GM12878 (cell line): ENCODE results near the gene GPSM1. TPM values are rescaled to one million over a fixed set of nuclear protein-coding genes. Genes with fewer than 3 reads are reported as not detected.

Experiments
- ATAC-seq: fragments of 200-7000 bp; cut with Tn5 transposase; 3 replicates; pipeline ENCODE4 v1.9.1; 2020; ENCODE audit warnings: mild to moderate bottlenecking, moderate library complexity
- BruUV-seq: library from RNA; stranded (reverse); fragments of 400-500 nt; replicated peaks from 2 replicates; lab custom pipeline; 2021; lab: Mats Ljungman, UMichigan
- CTCF ChIA-PET: fragments of 300-600 bp; sonication (Branson Sonifier 250); formaldehyde crosslinking; extraction: SDS; loops from one replicate; lab custom pipeline; 2021; ENCODE audit warnings: inconsistent platforms; lab: Yijun Ruan, JAX
- POLR2A ChIA-PET: fragments of 350-600 bp; formaldehyde crosslinking; extraction: SDS; loops from one replicate; lab custom pipeline; 2021; ENCODE audit warnings: inconsistent platforms; lab: Charles Lee
- RAD21 ChIA-PET: fragments of 300-600 bp; sonication (Branson Sonifier 250); formaldehyde crosslinking; loops from one replicate; lab custom pipeline; 2023; ENCODE audit warnings: antibody characterized with exemption; ENCODE audit not compliant: unreplicated experiment; lab: Charles Lee
- SMC1A ChIA-PET: fragments of 300-600 bp; sonication (Branson Sonifier 250); formaldehyde crosslinking; loops from one replicate; lab custom pipeline; 2023; ENCODE audit not compliant: unreplicated experiment, uncharacterized antibody; lab: Charles Lee
- DNase-seq: peaks from one replicate; pipeline ENCODE4 v3.0.0-alpha.2; 2011; ENCODE audit warnings: low read depth, low spot score
- FAIRE-seq: peaks from 3 replicates; lab custom pipeline; 2011; peaks lifted over from hg19 to GRCh38; lab: Jason Lieb, UNC
- H2AFZ ChIP-seq: 2 replicates; pipeline ENCODE4 v1.6.0; 2011; ENCODE audit warnings: low read depth, low read length, control low read depth; ENCODE audit not compliant: control insufficient read depth
- H3K27ac ChIP-seq: 2 replicates; pipeline ENCODE4 v1.5.1; 2011; ENCODE audit warnings: control low read depth; ENCODE audit not compliant: control insufficient read depth, insufficient read depth
- H3K27me3 ChIP-seq, 2 experiments: replicated peaks in 1 of 2; 2 replicates each; pipeline versions ENCODE4 v1.6.0 to v1.6.1; 2011; ENCODE audit warnings: low read length in 1 of 2; ENCODE audit not compliant: control insufficient read depth in 2 of 2, insufficient read depth in 2 of 2
- H3K36me3 ChIP-seq, 2 experiments: 2 replicates each; pipeline ENCODE4 v1.5.1; 2011; ENCODE audit warnings: low read length in 1 of 2; ENCODE audit not compliant: control insufficient read depth in 2 of 2, insufficient read depth in 2 of 2
- H3K4me1 ChIP-seq: 2 replicates; pipeline ENCODE4 v1.6.1; 2011; ENCODE audit warnings: mild to moderate bottlenecking, low read length, moderate library complexity, mixed read lengths; ENCODE audit not compliant: control insufficient read depth, insufficient read depth
- H3K4me2 ChIP-seq: 2 replicates; pipeline ENCODE4 v1.6.0; 2011; ENCODE audit warnings: control low read depth; ENCODE audit not compliant: control insufficient read depth, insufficient read depth
- H3K4me3 ChIP-seq: fragments of 200-600 bp; sonication (generic); 2 replicates; pipeline ENCODE4 v1.5.1; 2016
- H3K79me2 ChIP-seq: 2 replicates; pipeline ENCODE4 v1.6.0; 2011; ENCODE audit warnings: low read length; ENCODE audit not compliant: control insufficient read depth, insufficient read depth
- H3K9ac ChIP-seq: 2 replicates; pipeline ENCODE4 v1.8.0; 2011; ENCODE audit warnings: low read length, control low read depth, mixed read lengths; ENCODE audit not compliant: control insufficient read depth, insufficient read depth
- H3K9me3 ChIP-seq: replicated peaks from 3 replicates; pipeline ENCODE4 v1.5.1; 2011; ENCODE audit warnings: mild to moderate bottlenecking, low read length; ENCODE audit not compliant: control insufficient read depth, insufficient read depth
- H4K20me1 ChIP-seq: 2 replicates; pipeline ENCODE4 v1.6.0; 2011; ENCODE audit not compliant: control insufficient read depth, insufficient read depth
- CHD1 ChIP-seq: IDR thresholded peaks from 2 replicates; pipeline ENCODE4 v1.6.1; 2012; ENCODE audit warnings: low read depth, low read length, improper control_type of control experiment
- CHD2 ChIP-seq: IDR thresholded peaks from 2 replicates; pipeline ENCODE4 v1.6.1; 2011; ENCODE audit warnings: low read depth, low read length, improper control_type of control experiment, borderline replicate concordance
- KAT2A ChIP-seq: conservative IDR thresholded peaks from 2 replicates; pipeline ENCODE4 v1.6.1; 2011; ENCODE audit warnings: low read depth, low read length; ENCODE audit not compliant: control insufficient read depth
- SIN3A ChIP-seq: IDR thresholded peaks from 2 replicates; pipeline ENCODE4 v1.6.1; 2012; ENCODE audit warnings: low read depth, low read length, improper control_type of control experiment
- SREBF2 ChIP-seq: IDR thresholded peaks from 2 replicates; pipeline ENCODE4 v1.6.1; 2012; ENCODE audit warnings: mild to moderate bottlenecking, low read length
- STAT1 ChIP-seq: fragments of 450-650 bp; conservative IDR thresholded peaks from 2 replicates; pipeline ENCODE4 v1.6.1; 2014; ENCODE audit warnings: antibody characterized with exemption, mild to moderate bottlenecking
- WGBS: methylation state at CpG from one replicate; pipeline ENCODE4 v1.1.6; 2016; ENCODE audit warnings: low lambda C conversion rate; ENCODE audit not compliant: insufficient replicate concordance, insufficient coverage; ENCODE audit errors: missing lambda C conversion rate; 5-methylcytosine and 5-hydroxymethylcytosine counted together
- in situ Hi-C: fragments of 300-500 bp; cut with MboI; formaldehyde crosslinking; loops from 9 replicates; pipeline ENCODE4 v1.14.3; 2018; ENCODE audit warnings: mixed read lengths
- intact Hi-C: fragments of 100-400 bp; cut with micrococcal nuclease; formaldehyde crosslinking; loops from one replicate; pipeline ENCODE4 v1.14.2; 2022; ENCODE audit not compliant: unreplicated experiment
- polyA plus RNA-seq, 11 experiments: library from polyadenylated mRNA; depleted of rRNA in 4 of 11; unstranded in 6 of 11; stranded (reverse) in 5 of 11; fragments of >200 nt; fragmentation: Nextera tagmentation in 4 of 11; fragmentation: Illumina TruSeq in 1 of 11; extraction: Ambion mirVana in 4 of 11; extraction: Trizol in 1 of 11; gene quantifications; 1 replicate in 1 of 11; 2 replicates in 10 of 11; pipeline versions ENCODE4 v1.2.1 to v1.2.3, GENCODE V29; 2011 to 2016; ENCODE audit warnings: inconsistent platforms in 2 of 11, missing spikeins in 2 of 11, low read depth in 1 of 11
- total RNA-seq, 4 experiments: library from RNA; depleted of rRNA in 3 of 4; stranded (reverse); fragments of >200 nt in 3 of 4; fragmentation: Illumina TruSeq in 1 of 4; extraction: Trizol in 1 of 4; gene quantifications; 2 replicates each; pipeline versions ENCODE4 v1.2.1 to v1.2.3, GENCODE V29; 2013 to 2021
- TF ChIP-seq, protein P1 (sequence below): fragments of 450-650 bp; IDR thresholded peaks from 2 replicates; pipeline ENCODE4 v1.6.1; 2016; ENCODE audit warnings: mild to moderate bottlenecking, moderate library complexity, borderline replicate concordance
- TF ChIP-seq, protein P2 (sequence below): IDR thresholded peaks from 2 replicates; pipeline ENCODE4 v1.6.1; 2012; ENCODE audit warnings: low read depth, low read length, improper control_type of control experiment

The GPSM1 gene
- total and polyA plus RNA-seq, 10 of the 15 experiments (the other 5 are each of a cell fraction or from before 2014, with no cell fraction given): 0.04 to 0.10 (median 0.10) TPM; not detected in 7

DNA sequence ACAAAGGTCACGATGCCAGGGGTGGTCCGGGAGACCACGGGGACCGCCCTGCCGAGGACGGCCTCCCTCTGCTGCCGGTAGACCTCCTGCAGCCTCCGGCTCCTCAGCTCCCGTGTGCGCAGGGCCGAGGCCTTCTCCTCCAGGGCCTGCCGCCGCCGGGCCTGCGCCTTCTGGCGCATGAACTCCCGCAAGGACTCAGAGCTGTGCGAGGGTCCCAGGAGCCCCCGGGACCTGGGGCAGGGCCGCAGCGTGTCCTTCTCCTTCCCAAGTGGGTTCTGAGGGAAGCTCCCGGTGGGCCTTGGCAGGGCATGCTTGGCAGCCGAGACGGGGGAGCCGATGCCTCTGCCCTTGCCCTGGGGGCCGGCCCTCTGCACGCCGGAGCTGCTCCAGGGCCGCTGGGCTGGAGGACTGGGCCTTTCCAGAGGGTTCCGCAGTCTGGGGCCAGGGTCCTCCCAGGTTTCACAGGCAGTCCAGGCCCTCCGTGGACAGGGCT lies 36.8 kb upstream of the GPSM1 start:
- Histone ChIP-seq H3K4me1 (no peaks in the 10 kb centered on the region), H3K27me3 (no peaks in the 10 kb centered on the region), H3K79me2 (no peaks in the 10 kb centered on the region), H3K9me3 (no peaks in the 10 kb centered on the region; the same call in 2 of the 3 replicates), H4K20me1 (no peaks in the 10 kb centered on the region), H3K36me3 (no peaks in the 10 kb centered on the region), H3K27ac (no peak overlapping the region), H3K4me3 (no peak overlapping the region), H2AFZ (no peak overlapping the region), H3K4me2 (no peak overlapping the region), H3K9ac (no peak overlapping the region)
- FAIRE-seq (no peak), DNase-seq (no peak), ATAC-seq (no peak)
- CTCF ChIA-PET: interaction anchor here (0.6 to 0.8 kb wide), 2 partner anchors 122 to 201 kb away, joined by 3 read pairs; no protein-coding TSS in a partner anchor
- no peak for TF ChIP-seq KAT2A
- TF ChIP-seq, protein P1, sequence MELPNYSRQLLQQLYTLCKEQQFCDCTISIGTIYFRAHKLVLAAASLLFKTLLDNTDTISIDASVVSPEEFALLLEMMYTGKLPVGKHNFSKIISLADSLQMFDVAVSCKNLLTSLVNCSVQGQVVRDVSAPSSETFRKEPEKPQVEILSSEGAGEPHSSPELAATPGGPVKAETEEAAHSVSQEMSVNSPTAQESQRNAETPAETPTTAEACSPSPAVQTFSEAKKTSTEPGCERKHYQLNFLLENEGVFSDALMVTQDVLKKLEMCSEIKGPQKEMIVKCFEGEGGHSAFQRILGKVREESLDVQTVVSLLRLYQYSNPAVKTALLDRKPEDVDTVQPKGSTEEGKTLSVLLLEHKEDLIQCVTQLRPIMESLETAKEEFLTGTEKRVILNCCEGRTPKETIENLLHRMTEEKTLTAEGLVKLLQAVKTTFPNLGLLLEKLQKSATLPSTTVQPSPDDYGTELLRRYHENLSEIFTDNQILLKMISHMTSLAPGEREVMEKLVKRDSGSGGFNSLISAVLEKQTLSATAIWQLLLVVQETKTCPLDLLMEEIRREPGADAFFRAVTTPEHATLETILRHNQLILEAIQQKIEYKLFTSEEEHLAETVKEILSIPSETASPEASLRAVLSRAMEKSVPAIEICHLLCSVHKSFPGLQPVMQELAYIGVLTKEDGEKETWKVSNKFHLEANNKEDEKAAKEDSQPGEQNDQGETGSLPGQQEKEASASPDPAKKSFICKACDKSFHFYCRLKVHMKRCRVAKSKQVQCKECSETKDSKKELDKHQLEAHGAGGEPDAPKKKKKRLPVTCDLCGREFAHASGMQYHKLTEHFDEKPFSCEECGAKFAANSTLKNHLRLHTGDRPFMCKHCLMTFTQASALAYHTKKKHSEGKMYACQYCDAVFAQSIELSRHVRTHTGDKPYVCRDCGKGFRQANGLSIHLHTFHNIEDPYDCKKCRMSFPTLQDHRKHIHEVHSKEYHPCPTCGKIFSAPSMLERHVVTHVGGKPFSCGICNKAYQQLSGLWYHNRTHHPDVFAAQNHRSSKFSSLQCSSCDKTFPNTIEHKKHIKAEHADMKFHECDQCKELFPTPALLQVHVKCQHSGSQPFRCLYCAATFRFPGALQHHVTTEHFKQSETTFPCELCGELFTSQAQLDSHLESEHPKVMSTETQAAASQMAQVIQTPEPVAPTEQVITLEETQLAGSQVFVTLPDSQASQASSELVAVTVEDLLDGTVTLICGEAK: no peak
- no peak for TF ChIP-seq SREBF2
- TF ChIP-seq, protein P2, sequence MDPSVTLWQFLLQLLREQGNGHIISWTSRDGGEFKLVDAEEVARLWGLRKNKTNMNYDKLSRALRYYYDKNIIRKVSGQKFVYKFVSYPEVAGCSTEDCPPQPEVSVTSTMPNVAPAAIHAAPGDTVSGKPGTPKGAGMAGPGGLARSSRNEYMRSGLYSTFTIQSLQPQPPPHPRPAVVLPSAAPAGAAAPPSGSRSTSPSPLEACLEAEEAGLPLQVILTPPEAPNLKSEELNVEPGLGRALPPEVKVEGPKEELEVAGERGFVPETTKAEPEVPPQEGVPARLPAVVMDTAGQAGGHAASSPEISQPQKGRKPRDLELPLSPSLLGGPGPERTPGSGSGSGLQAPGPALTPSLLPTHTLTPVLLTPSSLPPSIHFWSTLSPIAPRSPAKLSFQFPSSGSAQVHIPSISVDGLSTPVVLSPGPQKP: no peak
- no peak for TF ChIP-seq CHD1
- TF ChIP-seq STAT1: no peak
- TF ChIP-seq CHD2: no peak
- TF ChIP-seq SIN3A: no peak
- in situ Hi-C loops (no loop called here), intact Hi-C loops (no loop called here)
- no TSS peak for BruUV-seq
- RAD21 ChIA-PET: no interaction called here
- POLR2A ChIA-PET: no interaction called here
- SMC1A ChIA-PET: no interaction called here
- WGBS: 68% methylated on average over 29 of the region's 31 CpGs
